ENCODE data around the gene TOMM6. TPM values are rescaled to one million over a fixed set of nuclear protein-coding genes. Genes with fewer than 3 reads are reported as not detected.

Gene TOMM6
- total RNA-seq, 1 experiment from 2014 or later = 292 TPM

GRCh38 chr6:41790045-41790444, 2.6 kb downstream of the TOMM6 start:
- ATAC-seq (no peak), DNase-seq (ENCODE audit: low read depth, low spot score) (no peak)
- Histone ChIP-seq H3K27ac (ENCODE audit: low read depth, low read length) (no peak overlapping the region), H3K36me3 (ENCODE audit: control insufficient read depth in 1 of 2, insufficient read depth in 2 of 2, low read length in 2 of 2) (peaks cover 25 to 29% of the 10 kb centered on the region in 2 experiments), H3K4me2 (ENCODE audit: low read length) (no peak overlapping the region), H3K4me1 (ENCODE audit: control insufficient read depth in 1 of 2, insufficient read depth in 2 of 2, low read length in 2 of 2) (peaks cover 5 to 16% of the 10 kb centered on the region in 2 experiments; a peak in 2 of 4 replicates), H3K79me2 (ENCODE audit: insufficient read depth, low read length) (peaks cover 30% of the 10 kb centered on the region), H3K9me3 (ENCODE audit: control insufficient read depth in 1 of 2, insufficient read depth in 1 of 2, low read depth in 1 of 2, low read length in 2 of 2) (no peaks in the 10 kb centered on the region), H2AFZ (ENCODE audit: low read depth, low read length, poor library complexity, severe bottlenecking) (no peak overlapping the region), H3K9me2 (ENCODE audit: insufficient read depth) (no peaks in the 10 kb centered on the region), H3K4me3 (replicated peaks in 1 of 2; ENCODE audit: low read depth in 1 of 2, low read length in 2 of 2) (no peak overlapping the region), H3K27me3 (ENCODE audit: insufficient read depth, low read length) (no peaks in the 10 kb centered on the region), H4K20me1 (ENCODE audit: insufficient read depth) (no peaks in the 10 kb centered on the region), H3K9ac (ENCODE audit: low read length) (no peak overlapping the region)
- TF ChIP-seq JUND (IDR thresholded peaks at IDR 0.05) = no peak
- no peak for TF ChIP-seq EGR1 (IDR thresholded peaks at IDR 0.05; ENCODE audit: low read depth)
- no peak for TF ChIP-seq EZH2 (IDR thresholded peaks at IDR 0.05)
- no TSS peak for BruUV-seq (replicated peaks)
- POLR2A ChIA-PET = interaction anchor here (1.3 kb wide), 1 partner anchor 11 kb away, joined by 3 read pairs; no protein-coding TSS in a partner anchor
- CTCF ChIA-PET = no interaction called here
- RAD21 ChIA-PET (ENCODE audit: low non-redundant PET in 1 of 2, low total read pairs in 2 of 2, uncharacterized antibody in 2 of 2, unreplicated experiment in 2 of 2) = no interaction called here
- intact Hi-C loops (cut with micrococcal nuclease) = no loop called here

GRCh38 chr6:41791305-41791704, 3.8 kb downstream of the TOMM6 start:
- BruUV-seq (replicated peaks) = no TSS peak
- CTCF ChIA-PET = no interaction called here

More at GRCh38 chr6:41791305-41791704, 3.8 kb downstream of the TOMM6 start:
- ChIA-PET RAD21 (ENCODE audit: low non-redundant PET in 1 of 2, low total read pairs in 2 of 2, uncharacterized antibody in 2 of 2, unreplicated experiment in 2 of 2) (no interaction called here), POLR2A (interaction anchor here (1.3 kb wide), 1 partner anchor 10 kb away, joined by 3 read pairs; no protein-coding TSS in a partner anchor)
- Histone ChIP-seq H3K27ac (ENCODE audit: low read depth, low read length) (no peak overlapping the region), H4K20me1 (ENCODE audit: insufficient read depth) (no peaks in the 10 kb centered on the region), H3K4me1 (ENCODE audit: control insufficient read depth in 1 of 2, insufficient read depth in 2 of 2, low read length in 2 of 2) (peaks cover 0 to 9% of the 10 kb centered on the region in 2 experiments; a peak in 1 of 4 replicates), H3K79me2 (ENCODE audit: insufficient read depth, low read length) (peaks cover 30% of the 10 kb centered on the region), H3K9me2 (ENCODE audit: insufficient read depth) (no peaks in the 10 kb centered on the region), H3K4me2 (ENCODE audit: low read length) (no peak overlapping the region), H3K4me3 (replicated peaks in 1 of 2; ENCODE audit: low read depth in 1 of 2, low read length in 2 of 2) (no peak overlapping the region), H3K36me3 (ENCODE audit: control insufficient read depth in 1 of 2, insufficient read depth in 2 of 2, low read length in 2 of 2) (peaks cover 29 to 34% of the 10 kb centered on the region in 2 experiments), H3K9ac (ENCODE audit: low read length) (no peak overlapping the region), H2AFZ (ENCODE audit: low read depth, low read length, poor library complexity, severe bottlenecking) (no peak overlapping the region), H3K9me3 (ENCODE audit: control insufficient read depth in 1 of 2, insufficient read depth in 1 of 2, low read depth in 1 of 2, low read length in 2 of 2) (no peaks in the 10 kb centered on the region), H3K27me3 (ENCODE audit: insufficient read depth, low read length) (no peaks in the 10 kb centered on the region)
- no peak for TF ChIP-seq SRF (IDR thresholded peaks at IDR 0.05; ENCODE audit: low read depth)
- no peak for TF ChIP-seq ZFX (IDR thresholded peaks at IDR 0.05)
- no peak for TF ChIP-seq ATF3 (IDR thresholded peaks at IDR 0.05)
- TF ChIP-seq, protein P1, sequence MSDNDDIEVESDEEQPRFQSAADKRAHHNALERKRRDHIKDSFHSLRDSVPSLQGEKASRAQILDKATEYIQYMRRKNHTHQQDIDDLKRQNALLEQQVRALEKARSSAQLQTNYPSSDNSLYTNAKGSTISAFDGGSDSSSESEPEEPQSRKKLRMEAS (IDR thresholded peaks at IDR 0.05) = no peak
- TF ChIP-seq YY1 (IDR thresholded peaks at IDR 0.05; ENCODE audit: extremely low read depth, insufficient replicate concordance, low read depth, low read length) = no peak
- TF ChIP-seq POLR2AphosphoS5 (IDR thresholded peaks at IDR 0.05; ENCODE audit: low read depth, low read length) = no peak
- TF ChIP-seq POLR2A (IDR thresholded peaks at IDR 0.05; ENCODE audit: borderline replicate concordance, extremely low read depth, insufficient read depth, insufficient read length) = no peak
- TF ChIP-seq CBX3 (IDR thresholded peaks at IDR 0.05; ENCODE audit: low read depth) = no peak
- no peak for TF ChIP-seq RAD21 (IDR thresholded peaks at IDR 0.05; ENCODE audit: low read depth)
- TF ChIP-seq, protein P2, sequence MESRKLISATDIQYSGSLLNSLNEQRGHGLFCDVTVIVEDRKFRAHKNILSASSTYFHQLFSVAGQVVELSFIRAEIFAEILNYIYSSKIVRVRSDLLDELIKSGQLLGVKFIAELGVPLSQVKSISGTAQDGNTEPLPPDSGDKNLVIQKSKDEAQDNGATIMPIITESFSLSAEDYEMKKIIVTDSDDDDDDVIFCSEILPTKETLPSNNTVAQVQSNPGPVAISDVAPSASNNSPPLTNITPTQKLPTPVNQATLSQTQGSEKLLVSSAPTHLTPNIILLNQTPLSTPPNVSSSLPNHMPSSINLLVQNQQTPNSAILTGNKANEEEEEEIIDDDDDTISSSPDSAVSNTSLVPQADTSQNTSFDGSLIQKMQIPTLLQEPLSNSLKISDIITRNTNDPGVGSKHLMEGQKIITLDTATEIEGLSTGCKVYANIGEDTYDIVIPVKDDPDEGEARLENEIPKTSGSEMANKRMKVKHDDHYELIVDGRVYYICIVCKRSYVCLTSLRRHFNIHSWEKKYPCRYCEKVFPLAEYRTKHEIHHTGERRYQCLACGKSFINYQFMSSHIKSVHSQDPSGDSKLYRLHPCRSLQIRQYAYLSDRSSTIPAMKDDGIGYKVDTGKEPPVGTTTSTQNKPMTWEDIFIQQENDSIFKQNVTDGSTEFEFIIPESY (IDR thresholded peaks at IDR 0.05; ENCODE audit: extremely low read depth, insufficient replicate concordance, low read length) = no peak
- no peak for TF ChIP-seq EZH2 (IDR thresholded peaks at IDR 0.05)
- TF ChIP-seq, protein P3, sequence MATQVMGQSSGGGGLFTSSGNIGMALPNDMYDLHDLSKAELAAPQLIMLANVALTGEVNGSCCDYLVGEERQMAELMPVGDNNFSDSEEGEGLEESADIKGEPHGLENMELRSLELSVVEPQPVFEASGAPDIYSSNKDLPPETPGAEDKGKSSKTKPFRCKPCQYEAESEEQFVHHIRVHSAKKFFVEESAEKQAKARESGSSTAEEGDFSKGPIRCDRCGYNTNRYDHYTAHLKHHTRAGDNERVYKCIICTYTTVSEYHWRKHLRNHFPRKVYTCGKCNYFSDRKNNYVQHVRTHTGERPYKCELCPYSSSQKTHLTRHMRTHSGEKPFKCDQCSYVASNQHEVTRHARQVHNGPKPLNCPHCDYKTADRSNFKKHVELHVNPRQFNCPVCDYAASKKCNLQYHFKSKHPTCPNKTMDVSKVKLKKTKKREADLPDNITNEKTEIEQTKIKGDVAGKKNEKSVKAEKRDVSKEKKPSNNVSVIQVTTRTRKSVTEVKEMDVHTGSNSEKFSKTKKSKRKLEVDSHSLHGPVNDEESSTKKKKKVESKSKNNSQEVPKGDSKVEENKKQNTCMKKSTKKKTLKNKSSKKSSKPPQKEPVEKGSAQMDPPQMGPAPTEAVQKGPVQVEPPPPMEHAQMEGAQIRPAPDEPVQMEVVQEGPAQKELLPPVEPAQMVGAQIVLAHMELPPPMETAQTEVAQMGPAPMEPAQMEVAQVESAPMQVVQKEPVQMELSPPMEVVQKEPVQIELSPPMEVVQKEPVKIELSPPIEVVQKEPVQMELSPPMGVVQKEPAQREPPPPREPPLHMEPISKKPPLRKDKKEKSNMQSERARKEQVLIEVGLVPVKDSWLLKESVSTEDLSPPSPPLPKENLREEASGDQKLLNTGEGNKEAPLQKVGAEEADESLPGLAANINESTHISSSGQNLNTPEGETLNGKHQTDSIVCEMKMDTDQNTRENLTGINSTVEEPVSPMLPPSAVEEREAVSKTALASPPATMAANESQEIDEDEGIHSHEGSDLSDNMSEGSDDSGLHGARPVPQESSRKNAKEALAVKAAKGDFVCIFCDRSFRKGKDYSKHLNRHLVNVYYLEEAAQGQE (IDR thresholded peaks at IDR 0.05; ENCODE audit: low read depth) = no peak
- no peak for TF ChIP-seq EGR1 (IDR thresholded peaks at IDR 0.05; ENCODE audit: low read depth)
- no peak for TF ChIP-seq CEBPB (IDR thresholded peaks at IDR 0.05; ENCODE audit: low read depth)
- no peak for TF ChIP-seq SP1 (IDR thresholded peaks at IDR 0.05; ENCODE audit: low read depth)
- intact Hi-C loops (cut with micrococcal nuclease) = no loop called here
- no peak for DNase-seq (ENCODE audit: low read depth, low spot score)
- ATAC-seq = no peak
